ENCODE measurements around the gene FAM131C. TPM values are rescaled to one million over a fixed set of nuclear protein-coding genes. Genes with fewer than 3 reads are reported as not detected.

FAM131C gene
- total and polyA plus RNA-seq, 10 of the 15 experiments (the other 5 are each of a cell fraction or from before 2014, with no cell fraction given): 0.03 TPM; not detected in 9

GRCh38 chr1:16012590-16013219 lies 60.7 kb downstream of the FAM131C start:
- Histone ChIP-seq H2AFZ (ENCODE audit: control insufficient read depth, low read depth, low read length) (peak overlapping the region; percentile 73), H3K4me1 (ENCODE audit: control insufficient read depth, insufficient read depth, low read length) (peaks cover 33% of the 10 kb centered on the region), H3K9me3 (replicated peaks; ENCODE audit: control insufficient read depth, insufficient read depth, low read length) (no peaks in the 10 kb centered on the region), H3K79me2 (ENCODE audit: control insufficient read depth, insufficient read depth, low read length) (no peaks in the 10 kb centered on the region), H3K4me3 (peak overlapping the region; percentile 63; the same call in 1 of the 2 replicates), H3K4me2 (ENCODE audit: control insufficient read depth, insufficient read depth) (peak overlapping the region; percentile 90), H4K20me1 (ENCODE audit: control insufficient read depth, insufficient read depth) (no peaks in the 10 kb centered on the region), H3K27ac (ENCODE audit: control insufficient read depth, insufficient read depth) (peak overlapping the region; percentile 27; the same call in 1 of the 2 replicates), H3K36me3 (ENCODE audit: control insufficient read depth in 2 of 2, insufficient read depth in 2 of 2, low read length in 1 of 2) (no peaks in the 10 kb centered on the region), H3K27me3 (replicated peaks in 1 of 2; ENCODE audit: control insufficient read depth in 2 of 2, insufficient read depth in 2 of 2, low read length in 1 of 2) (no peaks in the 10 kb centered on the region), H3K9ac (ENCODE audit: control insufficient read depth, insufficient read depth, low read length) (peak overlapping the region; percentile 50)
- no peak for FAIRE-seq
- in situ Hi-C loops (cut with MboI): no loop called here
- ChIA-PET POLR2A (interaction anchor here (0.8 to 1.6 kb wide), 3 partner anchors 19 to 47 kb away, joined by 3 to 4 read pairs (median 3); no protein-coding TSS in a partner anchor), RAD21 (ENCODE audit: unreplicated experiment) (interaction anchor here (0.8 to 1.4 kb wide), 3 partner anchors 25 to 218 kb away, joined by 3 to 5 read pairs (median 3); partner anchors contain the start of gene ZBTB17), SMC1A (ENCODE audit: uncharacterized antibody, unreplicated experiment) (interaction anchor here (0.8 to 4.3 kb wide), 6 partner anchors 21 to 218 kb away, joined by 3 to 17 read pairs (median 4); no protein-coding TSS in a partner anchor), CTCF (interaction anchor here (0.6 to 7.5 kb wide), 5 partner anchors 9 to 221 kb away, joined by 3 to 81 read pairs (median 3); partner anchors contain the start of gene CLCNKA)
- 6% methylated on average over 18 of the region's 36 CpGs for WGBS (ENCODE audit: insufficient coverage, insufficient replicate concordance, low lambda C conversion rate, missing lambda C conversion rate)
- DNase-seq (ENCODE audit: low read depth, low spot score): peak; percentile 19
- intact Hi-C loops (cut with micrococcal nuclease; ENCODE audit: unreplicated experiment): no loop called here
- BruUV-seq (replicated peaks): no TSS peak
- peak; percentile 73 for ATAC-seq
- TF ChIP-seq BCL11A (IDR thresholded peaks at IDR 0.05; ENCODE audit: low read depth, low read length) (no peak), SMC3 (IDR thresholded peaks at IDR 0.05; ENCODE audit: borderline replicate concordance, low read length) (no peak), ZNF207 (IDR thresholded peaks at IDR 0.05; ENCODE audit: borderline replicate concordance) (no peak), IKZF2 (IDR thresholded peaks at IDR 0.05) (0 out of 4 replicates have a peak, but pooled peaks of 1 of the 2 experiments have one; percentile 9), ETV6 (conservative IDR thresholded peaks at IDR 0.05 in 1 of 2, IDR thresholded peaks at IDR 0.05 in 1 of 2; ENCODE audit: borderline replicate concordance in 1 of 2, low read depth in 1 of 2) (no peak), BHLHE40 (IDR thresholded peaks at IDR 0.05; ENCODE audit: borderline replicate concordance in 1 of 2, low read depth in 2 of 2, low read length in 1 of 2) (peak in 1 of 2 experiments; percentile 42; a peak in 2 of 4 replicates), ATF7 (IDR thresholded peaks at IDR 0.05; ENCODE audit: low read depth) (no peak), ZBTB40 (IDR thresholded peaks at IDR 0.05; ENCODE audit: borderline replicate concordance) (no peak), SPI1 (IDR thresholded peaks at IDR 0.05; ENCODE audit: borderline replicate concordance, insufficient read depth, low read depth, low read length) (no peak), FOS (IDR thresholded peaks at IDR 0.05; ENCODE audit: borderline replicate concordance, extremely low read depth, insufficient read length) (no peak), TCF12 (IDR thresholded peaks at IDR 0.05; ENCODE audit: low read depth, low read length) (0 out of 2 replicates have a peak, but pooled peaks have one; percentile 15), NR2F1 (conservative IDR thresholded peaks at IDR 0.05) (peak; percentile 63), HDAC6 (IDR thresholded peaks at IDR 0.05; ENCODE audit: unreplicated experiment) (no peak), CHD2 (IDR thresholded peaks at IDR 0.05; ENCODE audit: borderline replicate concordance, low read depth, low read length) (peak; percentile 74; the same call in 1 of the 2 replicates), NFXL1 (IDR thresholded peaks at IDR 0.05; ENCODE audit: borderline replicate concordance) (no peak), MYC (IDR thresholded peaks at IDR 0.05; ENCODE audit: insufficient read depth, insufficient read length, insufficient replicate concordance, low read length, severe bottlenecking) (no peak), NR2C2 (IDR thresholded peaks at IDR 0.05; ENCODE audit: borderline replicate concordance, control insufficient read depth, insufficient read length, low read depth) (no peak), SIX5 (IDR thresholded peaks at IDR 0.05; ENCODE audit: low read depth, low read length, severe bottlenecking) (no peak), SMARCA5 (IDR thresholded peaks at IDR 0.05) (peak; percentile 92), SUPT20H (IDR thresholded peaks at IDR 0.05; ENCODE audit: borderline replicate concordance, control insufficient read depth, low read depth, low read length) (no peak)

All from GM12878 (cell line).